Activated CD4-positive, alpha-beta T cell treated with anti-CD3 and anti-CD28 coated beads for 4 hours (primary cell): Measurements from ENCODE around the gene MROH7.

Experiments
- DNase-seq, 2 donors: peaks; one replicate each; pipeline ENCODE4 v3.0.0-alpha.2; 2020

The MROH7 gene

DNA sequence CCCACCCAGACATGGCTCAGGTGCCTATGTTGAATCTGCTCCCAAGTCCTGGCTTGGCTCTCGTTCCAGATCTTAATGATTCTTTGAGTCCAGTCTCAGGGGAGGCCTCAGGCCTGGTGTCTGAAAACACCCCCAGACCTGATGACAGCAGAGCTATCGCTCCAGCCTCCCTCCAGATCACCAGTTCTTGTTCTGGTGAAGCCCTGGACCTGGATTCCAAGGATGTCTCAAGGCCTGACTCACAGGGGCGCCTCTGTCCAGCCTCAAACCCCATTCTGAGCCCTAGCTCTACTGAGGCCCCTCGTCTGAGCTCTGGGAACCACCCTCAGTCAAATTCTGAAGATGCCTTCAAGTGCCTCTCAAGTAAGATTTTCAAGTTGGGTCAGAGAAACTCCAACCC lies 11.4 kb downstream of the MROH7 start:
- DNase-seq = no peak

GRCh38 chr1:54658164-54658913 lies 16.8 kb downstream of the MROH7 start:
- no peak for DNase-seq

- no peak for DNase-seq
Measured at GRCh38 chr1:54663725-54664124, 22.1 kb downstream of the MROH7 start.

- no peak for DNase-seq
Measured at GRCh38 chr1:54664364-54664763, 22.8 kb downstream of the MROH7 start.

DNA sequence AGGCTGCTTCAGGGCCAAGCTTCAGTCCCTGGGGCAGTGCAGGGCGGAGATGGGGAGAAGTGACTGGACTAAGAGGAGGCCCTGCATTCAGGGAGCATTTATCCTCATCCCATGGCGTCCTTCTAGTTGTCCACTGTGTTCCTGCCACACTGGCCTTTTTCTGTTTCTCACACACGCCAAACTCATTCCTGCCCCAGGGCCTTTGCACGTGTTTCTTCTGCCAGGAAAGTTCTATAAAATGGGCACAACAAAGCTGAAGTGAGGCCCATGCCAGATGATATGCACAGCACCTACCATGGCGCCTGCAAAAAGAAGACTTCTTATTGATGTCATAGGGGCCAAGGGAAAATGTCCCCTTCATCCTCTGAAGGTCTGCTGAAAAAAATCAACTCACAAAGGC lies 24.3 kb downstream of the MROH7 start:
- no peak for DNase-seq

DNA sequence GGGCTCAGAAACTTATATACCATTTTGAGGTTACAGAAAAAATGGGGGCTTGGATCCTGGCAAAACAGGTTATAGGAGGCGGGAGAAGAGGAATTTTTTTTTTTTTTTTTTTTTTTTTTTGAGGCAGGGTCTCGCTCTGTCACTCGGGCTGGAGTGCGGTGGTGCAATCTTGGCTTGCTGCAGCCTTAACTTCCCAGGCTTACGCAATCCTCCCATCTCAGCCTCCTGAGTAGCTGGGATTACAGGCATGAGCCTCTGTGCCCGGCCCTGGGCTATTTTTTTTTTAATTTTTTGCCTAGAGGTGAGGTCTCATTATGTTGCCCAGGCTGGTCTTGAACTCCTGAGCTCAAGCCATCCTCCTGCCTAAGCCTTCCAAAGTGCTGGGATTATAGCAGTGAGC lies 24.7 kb downstream of the MROH7 start:
- no peak for DNase-seq

GRCh38 chr1:54667797-54668196 lies 26.2 kb downstream of the MROH7 start:
- no peak for DNase-seq

DNA sequence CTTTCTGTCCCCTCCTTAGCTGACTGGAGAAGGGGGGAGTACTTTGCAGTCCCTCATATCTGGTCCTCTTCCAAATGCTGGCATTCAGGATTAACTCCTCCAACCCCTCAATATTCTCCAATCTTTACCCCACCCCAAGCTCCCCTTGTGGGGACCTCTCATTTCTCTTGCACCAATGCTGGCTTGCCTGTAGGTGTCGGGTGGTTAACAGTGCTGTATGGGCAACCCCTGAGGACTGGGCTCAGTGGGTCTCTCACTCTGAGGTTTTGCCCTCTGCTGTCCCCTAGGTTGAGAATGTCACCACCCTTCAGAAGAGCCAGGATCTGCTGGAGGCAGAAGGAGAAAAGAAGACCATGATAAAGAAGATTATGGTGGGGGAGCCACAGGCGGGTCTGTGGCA lies 27.0 kb downstream of the MROH7 start:
- DNase-seq = no peak

DNA sequence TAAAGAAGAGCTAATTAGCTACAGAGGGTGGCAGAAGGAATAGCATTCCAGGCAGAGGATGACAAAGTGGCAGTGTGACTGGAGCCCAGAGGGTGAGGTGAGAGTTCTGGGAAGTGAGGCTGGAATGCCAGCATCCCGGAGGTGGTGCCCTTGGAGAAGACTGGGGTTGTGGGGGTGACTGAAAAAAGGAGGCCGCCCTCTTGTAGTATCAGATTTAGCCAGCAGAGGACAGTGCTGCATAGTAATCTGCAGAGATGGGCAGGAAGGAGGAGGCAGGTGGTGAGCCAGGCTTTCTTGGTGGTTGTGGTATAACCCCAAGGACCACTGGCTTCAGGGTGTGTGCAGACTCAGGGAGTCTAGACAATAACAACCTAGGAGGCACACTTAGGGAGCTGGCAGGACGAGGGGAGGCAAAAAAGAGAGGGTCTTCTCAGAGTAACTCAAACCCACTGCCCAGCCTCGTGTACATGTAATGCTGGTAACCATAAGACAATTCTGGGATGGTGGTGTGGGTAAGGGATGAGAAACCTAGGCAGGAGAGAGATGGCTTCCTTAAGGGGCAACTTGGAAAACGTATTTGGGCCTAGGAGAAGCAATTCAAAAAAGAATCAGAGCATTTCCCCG lies 30.5 kb downstream of the MROH7 start:
- DNase-seq = peak; percentile 38 to 69

- no peak for DNase-seq
Measured at GRCh38 chr1:54678776-54679643, 37.4 kb downstream of the MROH7 start.

DNA sequence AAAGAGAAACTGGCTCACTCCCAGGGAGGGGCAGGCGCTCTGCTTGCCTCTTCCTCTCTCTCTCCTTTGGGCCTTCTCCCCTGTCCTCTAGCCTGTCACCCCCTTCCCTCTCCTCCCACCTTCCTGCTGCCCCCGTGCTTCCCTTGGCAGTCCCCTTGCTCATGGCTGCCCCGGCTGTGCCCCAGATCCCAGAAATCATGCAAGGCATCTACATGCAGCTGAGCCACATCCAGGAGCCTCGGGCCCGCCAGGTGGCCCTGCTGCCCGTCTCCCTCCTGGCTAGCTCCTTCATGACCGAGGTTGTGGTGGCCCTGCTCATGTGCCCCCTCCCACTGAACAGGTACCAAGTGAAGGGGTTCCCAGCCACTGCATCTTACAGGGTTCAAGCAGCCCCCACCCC lies 38.1 kb downstream of the MROH7 start:
- no peak for DNase-seq

DNA sequence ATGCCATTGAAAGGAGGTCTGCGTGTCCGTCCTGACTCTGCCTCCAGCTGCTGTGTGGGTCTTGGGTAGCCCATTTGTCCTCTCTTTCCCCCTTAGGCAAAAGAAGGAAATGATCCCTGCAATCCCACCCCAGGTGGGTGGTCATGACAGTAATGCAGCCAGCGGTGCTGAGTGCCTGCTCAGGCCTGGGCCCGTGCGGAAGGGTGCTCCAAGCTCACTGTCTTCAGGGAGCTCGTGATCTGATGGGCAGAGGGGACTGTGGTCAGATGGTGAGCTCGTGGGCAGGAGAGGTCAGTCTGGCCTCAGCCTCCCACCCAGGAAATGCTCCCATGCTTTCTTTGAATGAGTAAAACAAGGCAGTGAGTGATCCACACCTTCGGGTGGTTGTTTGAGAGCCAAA lies 38.8 kb downstream of the MROH7 start:
- DNase-seq = no peak

DNA sequence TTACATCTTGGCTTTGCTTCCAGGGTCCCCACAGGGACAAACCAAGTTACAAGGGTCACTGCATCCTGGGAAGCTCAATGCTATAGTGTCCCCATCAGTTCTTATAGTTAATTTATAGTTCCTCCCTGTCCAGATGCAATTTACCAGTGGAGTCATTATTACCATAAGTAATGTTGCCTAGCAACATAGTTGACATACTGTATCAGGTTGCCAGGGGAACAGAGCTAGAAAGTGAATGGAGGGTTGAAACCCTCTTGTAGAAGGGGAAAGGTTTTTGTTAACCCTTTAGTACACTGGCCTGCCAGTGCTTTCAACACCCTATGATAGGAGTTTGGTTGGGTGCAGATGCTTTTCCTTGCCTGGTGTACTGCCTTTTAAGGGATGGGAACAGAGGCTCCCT lies 39.8 kb downstream of the MROH7 start:
- DNase-seq = no peak

GRCh38 chr1:54683453-54683852 lies 41.9 kb downstream of the MROH7 start:
- no peak for DNase-seq

- no peak for DNase-seq
Measured at GRCh38 chr1:54685335-54685905, 43.8 kb downstream of the MROH7 start.

GRCh38 chr1:54686155-54686554 lies 44.6 kb downstream of the MROH7 start:
- no peak for DNase-seq

DNA sequence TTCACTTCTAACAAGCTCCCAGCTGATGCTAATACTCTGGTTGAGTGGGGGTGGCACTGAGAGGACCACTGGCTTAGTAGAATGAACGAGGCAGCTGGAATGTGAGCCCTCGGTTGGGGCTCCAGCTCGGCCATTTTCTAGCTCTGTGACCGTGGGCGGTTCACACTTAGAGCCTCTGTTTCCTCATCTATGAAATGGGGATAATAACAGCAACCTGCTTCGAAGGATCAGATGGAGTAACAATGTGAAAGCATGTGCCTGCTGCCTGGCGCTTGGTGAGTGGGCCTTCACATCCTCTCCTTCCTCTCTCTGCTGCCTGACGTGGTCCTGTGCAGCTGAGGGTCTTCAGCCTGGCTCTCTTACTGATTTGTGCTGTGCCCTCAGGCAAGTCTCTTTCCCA lies 53.2 kb downstream of the MROH7 start:
- no peak for DNase-seq

GRCh38 chr1:54695221-54695620 lies 53.6 kb downstream of the MROH7 start:
- DNase-seq = no peak

DNA sequence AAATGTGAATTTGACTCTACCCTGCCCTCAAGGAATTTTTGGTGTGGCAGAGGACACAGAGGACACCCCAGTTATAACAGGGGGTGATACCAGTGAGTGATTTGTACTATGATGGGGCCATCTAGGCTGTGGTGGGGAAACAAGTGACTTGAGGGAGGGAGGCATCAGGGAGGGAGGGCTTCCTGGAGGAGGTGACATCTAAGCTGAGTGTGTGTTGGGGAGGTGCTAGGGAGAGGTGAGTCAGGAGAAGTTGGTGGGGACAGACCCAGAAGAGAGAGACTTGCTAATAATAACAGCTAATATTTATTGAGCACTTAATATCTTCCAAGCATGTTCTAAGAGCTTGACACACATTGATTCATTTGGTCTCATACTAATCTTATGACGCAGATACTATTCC lies 54.2 kb downstream of the MROH7 start:
- no peak for DNase-seq

GRCh38 chr1:54696262-54696661 lies 54.7 kb downstream of the MROH7 start:
- DNase-seq = no peak

DNA sequence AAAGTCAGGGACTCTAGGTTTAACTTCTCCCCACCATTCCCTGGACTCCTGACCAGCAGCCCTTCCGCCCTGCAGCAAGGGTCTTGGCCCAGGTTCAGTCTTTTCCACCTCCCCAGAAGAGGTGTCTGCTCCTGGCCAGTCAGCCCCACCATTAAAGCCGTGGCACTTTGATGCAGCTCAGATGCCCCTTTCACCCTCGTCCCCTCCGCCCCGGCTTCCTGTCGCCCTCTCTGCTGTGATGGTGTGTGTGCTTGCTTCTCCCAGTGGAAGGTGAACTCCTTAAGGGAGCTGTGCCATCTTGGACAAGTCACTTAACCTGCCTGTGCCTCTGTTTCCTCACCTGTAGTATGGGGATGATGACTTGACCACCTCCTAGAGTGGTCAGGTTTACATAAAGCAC lies 56.3 kb downstream of the MROH7 start:
- no peak for DNase-seq

DNA sequence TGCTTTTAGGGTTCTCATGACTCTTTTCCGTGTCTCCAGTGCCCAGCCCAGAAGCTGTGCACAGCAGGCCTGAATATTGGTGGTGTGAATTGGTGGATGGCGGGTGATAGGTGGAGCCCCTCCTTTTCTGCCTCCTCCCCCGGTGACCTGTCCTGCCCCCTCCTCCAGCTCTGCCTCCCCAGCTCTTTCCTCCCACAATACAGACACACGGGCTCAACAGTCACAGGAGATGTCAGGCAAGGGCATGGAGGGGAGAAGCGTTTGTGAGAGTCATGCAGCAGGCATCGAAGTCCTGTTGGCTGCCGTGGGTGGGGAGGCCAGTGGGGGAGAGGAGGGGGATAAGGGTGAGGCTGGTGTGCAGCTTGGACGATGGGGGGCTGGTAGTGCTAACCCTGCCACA lies 56.8 kb downstream of the MROH7 start:
- no peak for DNase-seq

DNA sequence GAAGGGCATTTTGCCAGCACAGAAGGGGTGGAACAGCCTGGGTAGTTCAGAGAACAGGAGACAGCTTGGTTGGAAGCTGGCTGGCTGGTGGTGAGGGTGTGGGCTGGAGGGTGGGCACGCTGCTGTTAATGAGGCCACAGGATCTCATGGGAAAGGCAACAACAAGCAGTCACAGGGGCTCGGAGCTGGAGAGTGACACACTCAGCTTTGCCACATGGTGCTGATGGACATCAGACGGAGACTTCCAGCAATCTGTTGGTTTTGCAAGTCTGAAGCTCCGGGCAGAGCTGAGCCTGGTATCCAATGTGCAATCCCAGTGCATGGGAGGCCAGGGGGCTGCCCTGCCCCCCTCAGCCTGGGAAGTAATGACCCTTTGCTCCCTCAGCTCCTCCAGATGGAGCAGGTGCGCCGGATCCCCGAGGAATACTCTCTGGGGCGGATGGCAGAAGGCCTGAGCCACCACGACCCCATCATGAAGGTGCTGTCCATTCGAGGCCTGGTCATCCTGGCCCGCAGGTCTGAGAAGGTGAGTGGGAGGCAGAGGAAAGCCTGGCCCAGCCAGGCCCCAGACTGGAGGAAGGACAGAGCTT lies 58.4 kb downstream of the MROH7 start:
- no peak for DNase-seq
